PC-3 (cell line): Measurements from ENCODE around the gene SLC4A2.

Experiments
- CTCF ChIP-seq: fragments of 300-600 bp; sonication (generic); conservative IDR thresholded peaks from 2 replicates; pipeline ENCODE4 v1.5.1; 2017; ENCODE audit warnings: antibody characterized with exemption, low read depth, mild to moderate bottlenecking, low read length
- EZH2 ChIP-seq: fragments of 300-600 bp; sonication (generic); IDR thresholded peaks from one replicate; pipeline ENCODE4 v1.6.1; 2017; ENCODE audit warnings: antibody characterized with exemption, mild to moderate bottlenecking, low read length; ENCODE audit not compliant: unreplicated experiment

GRCh38 chr7:151058781-151059366 is 515 bp upstream of the SLC4A2 start:
- TF ChIP-seq CTCF: no peak
- no peak for TF ChIP-seq EZH2
